Fibroblast of lung (primary cell): ENCODE data around the gene EVX2. TPM values are rescaled to one million over a fixed set of nuclear protein-coding genes. Genes with fewer than 3 reads are reported as not detected.
A peak's percentile ranks its signal among the peaks of the same experiment; 100 is the strongest.

Experiments used
- DNase-seq, 2 donors: peaks; one replicate each; pipeline versions ENCODE4 v3.0.0 to v3.0.0-alpha.2; 2010; ENCODE audit warnings: low read depth in 2 of 2
- H2AFZ ChIP-seq: 2 replicates; pipeline ENCODE4 v1.5.1; 2012; ENCODE audit warnings: low read length, control low read depth, inconsistent platforms
- H3K27ac ChIP-seq: 2 replicates; pipeline ENCODE4 v1.5.1; 2011; ENCODE audit warnings: low read length, control low read depth; ENCODE audit not compliant: insufficient read depth
- H3K27me3 ChIP-seq: 2 replicates; pipeline ENCODE4 v1.5.1; 2011; ENCODE audit warnings: mild to moderate bottlenecking, low read length; ENCODE audit not compliant: control insufficient read depth, insufficient read depth
- H3K36me3 ChIP-seq: 2 replicates; pipeline ENCODE4 v1.5.1; 2011; ENCODE audit warnings: low read length; ENCODE audit not compliant: control insufficient read depth, insufficient read depth
- H3K4me1 ChIP-seq: 2 replicates; pipeline ENCODE4 v1.5.1; 2011; ENCODE audit warnings: low read length; ENCODE audit not compliant: control insufficient read depth, insufficient read depth; ENCODE audit errors: extremely low read depth
- H3K4me2 ChIP-seq: 2 replicates; pipeline ENCODE4 v1.5.1; 2011; ENCODE audit warnings: low read length, control low read depth; ENCODE audit not compliant: insufficient read depth; ENCODE audit errors: extremely low read depth
- H3K4me3 ChIP-seq, 4 experiments: fragments of 200-600 bp in 1 of 4; sonication (generic) in 1 of 4; replicated peaks in 1 of 4; 2 replicates each; pipeline ENCODE4 v1.5.1; 2011 to 2016; ENCODE audit warnings: low read length in 4 of 4, low read depth in 3 of 4, mild to moderate bottlenecking in 3 of 4, control low read depth in 2 of 4, inconsistent platforms in 1 of 4, mixed read lengths in 1 of 4; ENCODE audit not compliant: insufficient read depth in 1 of 4; ENCODE audit errors: control extremely low read depth in 1 of 4
- H3K79me2 ChIP-seq: 2 replicates; pipeline ENCODE4 v1.5.1; 2012; ENCODE audit warnings: mild to moderate bottlenecking, low read length, inconsistent platforms; ENCODE audit not compliant: control insufficient read depth, insufficient read depth
- H3K9ac ChIP-seq: 2 replicates; pipeline ENCODE4 v1.5.1; 2011; ENCODE audit warnings: mild to moderate bottlenecking, low read length, control low read depth; ENCODE audit not compliant: insufficient read depth
- H3K9me3 ChIP-seq: 2 replicates; pipeline ENCODE4 v1.5.1; 2012; ENCODE audit warnings: low read depth, low read length; ENCODE audit not compliant: control insufficient read depth, insufficient read depth
- H4K20me1 ChIP-seq: 2 replicates; pipeline ENCODE4 v1.5.1; 2011; ENCODE audit warnings: low read length; ENCODE audit not compliant: control insufficient read depth, insufficient read depth; ENCODE audit errors: extremely low read depth
- CTCF ChIP-seq, 2 donors: IDR thresholded peaks in 1 of 2; conservative IDR thresholded peaks in 1 of 2; 1 replicate in 1 of 2; 2 replicates in 1 of 2; pipeline ENCODE4 v1.5.1; 2011 to 2012; ENCODE audit warnings: low read length in 2 of 2, control low read depth in 1 of 2, inconsistent platforms in 1 of 2, low read depth in 1 of 2, mild to moderate bottlenecking in 1 of 2
- EZH2 ChIP-seq: IDR thresholded peaks from 2 replicates; pipeline ENCODE4 v1.5.1; 2012; ENCODE audit warnings: low read length, control low read depth, mild to moderate bottlenecking; ENCODE audit errors: missing control alignments
- polyA plus RNA-seq, 2 donors: library from polyadenylated mRNA; depleted of rRNA in 1 of 2; stranded (reverse) in 1 of 2; unstranded in 1 of 2; fragments of >200 nt; gene quantifications; 2 replicates each; pipeline ENCODE4 v1.2.1, GENCODE V29; 2011 to 2012; ENCODE audit warnings: missing spikeins in 1 of 2
- total RNA-seq: library from RNA; depleted of rRNA; stranded (reverse); fragments of >200 nt; gene quantifications from 2 replicates; pipeline ENCODE4 v1.2.1, GENCODE V29; 2014

The EVX2 gene
- total and polyA plus RNA-seq, 2 donors (not counting 1 experiment from before 2014, with no cell fraction given), result not detected

- DNase-seq, result no peak
- no peak overlapping the region for H3K4me2 ChIP-seq
- H3K36me3 ChIP-seq, result no peaks in the 10 kb centered on the region
- no peaks in the 10 kb centered on the region for H3K9me3 ChIP-seq
- no peak overlapping the region for H2AFZ ChIP-seq
- H3K9ac ChIP-seq, result no peak overlapping the region
- no peak for TF ChIP-seq EZH2
- no peak for TF ChIP-seq CTCF (conservative IDR thresholded peaks at IDR 0.05 in 1 of 2, IDR thresholded peaks at IDR 0.05 in 1 of 2; ENCODE audit: low read depth in 1 of 2, low read length in 2 of 2)
- no peak overlapping the region for H3K4me3 ChIP-seq
- H3K79me2 ChIP-seq, result no peaks in the 10 kb centered on the region
- H3K27ac ChIP-seq, result no peak overlapping the region
- peaks cover 85% of the 10 kb centered on the region for H3K27me3 ChIP-seq
- H3K4me1 ChIP-seq, result no peaks in the 10 kb centered on the region
- H4K20me1 ChIP-seq, result no peaks in the 10 kb centered on the region
These were observed 5.4 kb upstream of the EVX2 start for GRCh38 chr2:176088937-176089842.

DNA sequence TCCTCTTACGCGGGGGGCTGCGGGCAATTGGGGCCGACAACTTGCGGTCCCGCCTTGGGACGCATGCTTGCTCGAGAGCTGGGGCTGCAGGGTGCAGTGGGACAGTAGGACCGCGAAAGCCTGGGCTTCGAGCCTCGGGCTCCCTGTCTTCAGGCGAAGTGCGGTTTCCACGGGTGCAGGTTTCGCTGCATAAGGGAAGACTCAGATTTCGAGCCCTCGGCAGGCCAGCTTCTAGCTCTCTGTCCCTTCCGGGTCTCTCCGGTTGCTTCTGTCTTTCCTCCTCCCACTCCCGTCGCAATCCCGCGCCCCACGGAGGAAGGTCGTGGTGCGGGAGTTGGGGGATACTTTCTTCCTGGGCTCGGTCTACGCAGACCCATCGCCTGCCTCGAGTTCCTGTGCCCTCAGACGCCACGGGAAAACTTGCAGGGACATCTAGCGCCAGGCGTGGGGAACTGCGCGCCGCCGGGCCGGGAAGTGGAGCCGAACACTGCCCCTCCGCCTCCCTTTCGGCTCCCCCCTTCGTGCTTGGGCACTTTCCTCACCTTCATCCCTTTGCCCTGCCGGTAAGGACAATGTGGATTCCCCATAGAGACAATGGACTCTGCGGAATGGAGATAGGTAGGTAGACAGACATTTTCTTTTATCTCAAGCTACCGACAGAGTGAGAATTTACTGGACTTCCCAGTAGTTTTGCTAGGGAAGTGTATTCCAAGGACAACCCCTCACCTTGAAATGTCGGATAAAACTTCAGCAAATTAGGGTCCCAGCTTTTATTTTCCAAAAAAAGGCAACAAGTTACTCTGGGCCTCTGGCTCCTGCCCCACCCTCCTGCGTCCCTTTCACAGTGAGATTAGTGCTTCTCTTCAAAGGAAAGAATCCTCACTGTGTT, 4.5 kb upstream of the EVX2 start:
- no peaks in the 10 kb centered on the region for H4K20me1 ChIP-seq
- H2AFZ ChIP-seq, result no peak overlapping the region
- H3K27me3 ChIP-seq, result peaks cover 83% of the 10 kb centered on the region
- TF ChIP-seq EZH2 (peak; percentile 51), CTCF (conservative IDR thresholded peaks at IDR 0.05 in 1 of 2, IDR thresholded peaks at IDR 0.05 in 1 of 2; ENCODE audit: low read depth in 1 of 2, low read length in 2 of 2) (peak; percentile 79 to 81)
- H3K27ac ChIP-seq, result no peak overlapping the region
- H3K4me1 ChIP-seq, result no peaks in the 10 kb centered on the region
- H3K9me3 ChIP-seq, result no peaks in the 10 kb centered on the region
- peak overlapping the region; percentile 1 for H3K4me2 ChIP-seq
- H3K36me3 ChIP-seq, result no peaks in the 10 kb centered on the region
- H3K9ac ChIP-seq, result no peak overlapping the region
- peak; percentile 34 to 42 for DNase-seq
- no peaks in the 10 kb centered on the region for H3K79me2 ChIP-seq
- peak overlapping the region in 1 of 4 experiments; percentile 19 for H3K4me3 ChIP-seq
